Testis (tissue), 3 donors: ENCODE data around the gene CPM. TPM values are rescaled to one million over a fixed set of nuclear protein-coding genes. Genes with fewer than 3 reads are reported as not detected.

Source experiments
- DNase-seq: peaks from one replicate; pipeline ENCODE4 v3.0.0-alpha.2; 2019
- H3K27ac ChIP-seq, 2 donors: fragments of 200-600 bp; sonication (generic); one replicate each; pipeline ENCODE4 v1.5.1; 2019
- H3K27me3 ChIP-seq: fragments of 200-600 bp; sonication (generic); one replicate; pipeline ENCODE4 v1.5.1; 2019
- H3K36me3 ChIP-seq: fragments of 200-600 bp; sonication (generic); one replicate; pipeline ENCODE4 v1.5.1; 2017; ENCODE audit warnings: low read depth; ENCODE audit errors: missing control alignments
- H3K4me1 ChIP-seq: fragments of 200-600 bp; sonication (generic); one replicate; pipeline ENCODE4 v1.5.1; 2019
- H3K4me3 ChIP-seq, 2 donors: fragments of 200-600 bp; sonication (generic); one replicate each; pipeline ENCODE4 v1.5.1; 2017 to 2019
- H3K9me3 ChIP-seq: fragments of 200-600 bp; sonication (generic); one replicate; pipeline ENCODE4 v1.5.1; 2017
- CTCF ChIP-seq, 3 experiments: fragments of 450-650 bp in 2 of 3; fragments of 200-600 bp in 1 of 3; sonication (generic) in 1 of 3; IDR thresholded peaks; one replicate each; pipeline ENCODE4 v1.5.1; 2016 to 2019; ENCODE audit warnings: antibody characterized with exemption in 3 of 3, mild to moderate bottlenecking in 2 of 3, moderate library complexity in 1 of 3
- POLR2A ChIP-seq: fragments of 450-650 bp; IDR thresholded peaks from one replicate; pipeline ENCODE4 v1.6.1; 2017; ENCODE audit warnings: antibody characterized with exemption, mild to moderate bottlenecking, moderate library complexity
- WGBS, 2 donors: methylation state at CpG; one replicate each; pipeline ENCODE4 v1.1.5; 2018; 5-methylcytosine and 5-hydroxymethylcytosine counted together
- intact Hi-C: fragments of 100-400 bp; cut with DNase I; formaldehyde crosslinking; loops from one replicate; pipeline ENCODE4 v1.15.1; 2023; ENCODE audit warnings: low total_unique reads
- polyA plus RNA-seq: library from polyadenylated mRNA; stranded (reverse); fragments of 350-450 nt; fragmentation: Illumina TruSeq; extraction: RNeasy Lipid Tissue Mini Kit (QIAGEN cat#74804); gene quantifications from one replicate; pipeline ENCODE4 v1.2.3, GENCODE V29; 2014; ENCODE audit warnings: low read depth, low replicate concordance; ENCODE audit not compliant: insufficient read depth
- total RNA-seq, 2 donors: library from RNA; depleted of rRNA; stranded (reverse); fragments of >200 nt; gene quantifications; one replicate each; pipeline ENCODE4 v1.2.3, GENCODE V29; 2016

The CPM gene
- total and polyA plus RNA-seq, 3 donors from 2014 or later: 9.3 to 38.0 (median 22.5) TPM

- H3K9me3 ChIP-seq: no peaks in the 10 kb centered on the region
- DNase-seq: no peak
- no peak overlapping the region for H3K4me3 ChIP-seq
- no peaks in the 10 kb centered on the region for H3K36me3 ChIP-seq
- intact Hi-C loops: no loop called here
- H3K4me1 ChIP-seq: no peaks in the 10 kb centered on the region
- WGBS, 2 donors: 92 to 98% methylated on average over 4 of the region's 4 CpGs
- H3K27me3 ChIP-seq: no peaks in the 10 kb centered on the region
- no peak overlapping the region for H3K27ac ChIP-seq
- no peak for TF ChIP-seq CTCF (IDR thresholded peaks at IDR 0.05)
- no peak for TF ChIP-seq POLR2A
Observed at GRCh38 chr12:68882251-68882964, 50.6 kb downstream of the CPM start.

- Histone ChIP-seq H3K27ac (no peak overlapping the region), H3K4me1 (no peaks in the 10 kb centered on the region), H3K9me3 (no peaks in the 10 kb centered on the region), H3K27me3 (no peaks in the 10 kb centered on the region), H3K4me3 (no peak overlapping the region), H3K36me3 (no peaks in the 10 kb centered on the region)
- no peak for TF ChIP-seq POLR2A
- no peak for TF ChIP-seq CTCF (IDR thresholded peaks at IDR 0.05)
- intact Hi-C loops: no loop called here
- 72 to 77% methylated on average over 5 of the region's 5 CpGs for WGBS, 2 donors
- no peak for DNase-seq
Observed at GRCh38 chr12:68880660-68881325, 52.2 kb downstream of the CPM start.

- DNase-seq: no peak
- TF ChIP-seq CTCF (IDR thresholded peaks at IDR 0.05): no peak
- TF ChIP-seq POLR2A: no peak
- H3K4me1 ChIP-seq: no peaks in the 10 kb centered on the region
- H3K27me3 ChIP-seq: no peaks in the 10 kb centered on the region
- no peaks in the 10 kb centered on the region for H3K36me3 ChIP-seq
- intact Hi-C loops: no loop called here
- WGBS, 2 donors: 92 to 95% methylated on average over 4 of the region's 4 CpGs
- no peaks in the 10 kb centered on the region for H3K9me3 ChIP-seq
- no peak overlapping the region for H3K27ac ChIP-seq
- no peak overlapping the region for H3K4me3 ChIP-seq
Observed at GRCh38 chr12:68878846-68879245, 54.1 kb downstream of the CPM start.

GRCh38 chr12:68878283-68878682 is 54.7 kb downstream of the CPM start:
- H3K4me1 ChIP-seq: no peaks in the 10 kb centered on the region
- no peaks in the 10 kb centered on the region for H3K9me3 ChIP-seq
- no peak overlapping the region for H3K27ac ChIP-seq
- H3K36me3 ChIP-seq: no peaks in the 10 kb centered on the region
- DNase-seq: no peak
- no peaks in the 10 kb centered on the region for H3K27me3 ChIP-seq
- 92 to 98% methylated on average over 4 of the region's 4 CpGs for whole genome bisulfite sequencing, 2 donors
- no peak for TF ChIP-seq POLR2A
- TF ChIP-seq CTCF (IDR thresholded peaks at IDR 0.05): no peak
- intact Hi-C loops: no loop called here
- no peak overlapping the region for H3K4me3 ChIP-seq
